ENCODE measurements around the gene IMPDH2.

GRCh38 chr3:49007771-49008528, 21.2 kb downstream of the IMPDH2 start:
- TF ChIP-seq CTCF (conservative IDR thresholded peaks at IDR 0.05; ENCODE audit: low read depth, low read length) (no peak), EZH2phosphoT487 (IDR thresholded peaks at IDR 0.05; ENCODE audit: borderline replicate concordance, low read length) (no peak), EZH2 (IDR thresholded peaks at IDR 0.05; ENCODE audit: low read length, unreplicated experiment) (no peak)

Data from PC-3 (cell line).